GM12878 (cell line): ENCODE data around the gene SMAD1. TPM values are rescaled to one million over a fixed set of nuclear protein-coding genes. Genes with fewer than 3 reads are reported as not detected.

Experiments
- ATAC-seq: fragments of 200-7000 bp; cut with Tn5 transposase; 3 replicates; pipeline ENCODE4 v1.9.1; 2020; ENCODE audit warnings: mild to moderate bottlenecking, moderate library complexity
- BruUV-seq: library from RNA; stranded (reverse); fragments of 400-500 nt; replicated peaks from 2 replicates; lab custom pipeline; 2021; lab: Mats Ljungman, UMichigan
- CTCF ChIA-PET: fragments of 300-600 bp; sonication (Branson Sonifier 250); formaldehyde crosslinking; extraction: SDS; loops from one replicate; lab custom pipeline; 2021; ENCODE audit warnings: inconsistent platforms; lab: Yijun Ruan, JAX
- POLR2A ChIA-PET: fragments of 350-600 bp; formaldehyde crosslinking; extraction: SDS; loops from one replicate; lab custom pipeline; 2021; ENCODE audit warnings: inconsistent platforms; lab: Charles Lee
- RAD21 ChIA-PET: fragments of 300-600 bp; sonication (Branson Sonifier 250); formaldehyde crosslinking; loops from one replicate; lab custom pipeline; 2023; ENCODE audit warnings: antibody characterized with exemption; ENCODE audit not compliant: unreplicated experiment; lab: Charles Lee
- SMC1A ChIA-PET: fragments of 300-600 bp; sonication (Branson Sonifier 250); formaldehyde crosslinking; loops from one replicate; lab custom pipeline; 2023; ENCODE audit not compliant: unreplicated experiment, uncharacterized antibody; lab: Charles Lee
- DNase-seq: peaks from one replicate; pipeline ENCODE4 v3.0.0-alpha.2; 2011; ENCODE audit warnings: low read depth, low spot score
- FAIRE-seq: peaks from 3 replicates; lab custom pipeline; 2011; peaks lifted over from hg19 to GRCh38; lab: Jason Lieb, UNC
- H2AFZ ChIP-seq: 2 replicates; pipeline ENCODE4 v1.6.0; 2011; ENCODE audit warnings: low read depth, low read length, control low read depth; ENCODE audit not compliant: control insufficient read depth
- H3K27ac ChIP-seq: 2 replicates; pipeline ENCODE4 v1.5.1; 2011; ENCODE audit warnings: control low read depth; ENCODE audit not compliant: control insufficient read depth, insufficient read depth
- H3K27me3 ChIP-seq, 2 experiments: replicated peaks in 1 of 2; 2 replicates each; pipeline versions ENCODE4 v1.6.0 to v1.6.1; 2011; ENCODE audit warnings: low read length in 1 of 2; ENCODE audit not compliant: control insufficient read depth in 2 of 2, insufficient read depth in 2 of 2
- H3K36me3 ChIP-seq, 2 experiments: 2 replicates each; pipeline ENCODE4 v1.5.1; 2011; ENCODE audit warnings: low read length in 1 of 2; ENCODE audit not compliant: control insufficient read depth in 2 of 2, insufficient read depth in 2 of 2
- H3K4me1 ChIP-seq: 2 replicates; pipeline ENCODE4 v1.6.1; 2011; ENCODE audit warnings: mild to moderate bottlenecking, low read length, moderate library complexity, mixed read lengths; ENCODE audit not compliant: control insufficient read depth, insufficient read depth
- H3K4me2 ChIP-seq: 2 replicates; pipeline ENCODE4 v1.6.0; 2011; ENCODE audit warnings: control low read depth; ENCODE audit not compliant: control insufficient read depth, insufficient read depth
- H3K4me3 ChIP-seq: fragments of 200-600 bp; sonication (generic); 2 replicates; pipeline ENCODE4 v1.5.1; 2016
- H3K79me2 ChIP-seq: 2 replicates; pipeline ENCODE4 v1.6.0; 2011; ENCODE audit warnings: low read length; ENCODE audit not compliant: control insufficient read depth, insufficient read depth
- H3K9ac ChIP-seq: 2 replicates; pipeline ENCODE4 v1.8.0; 2011; ENCODE audit warnings: low read length, control low read depth, mixed read lengths; ENCODE audit not compliant: control insufficient read depth, insufficient read depth
- H3K9me3 ChIP-seq: replicated peaks from 3 replicates; pipeline ENCODE4 v1.5.1; 2011; ENCODE audit warnings: mild to moderate bottlenecking, low read length; ENCODE audit not compliant: control insufficient read depth, insufficient read depth
- H4K20me1 ChIP-seq: 2 replicates; pipeline ENCODE4 v1.6.0; 2011; ENCODE audit not compliant: control insufficient read depth, insufficient read depth
- BRCA1 ChIP-seq: IDR thresholded peaks from 2 replicates; pipeline ENCODE4 v1.6.1; 2011; ENCODE audit warnings: low read depth, low read length, improper control_type of control experiment
- CBFB ChIP-seq: IDR thresholded peaks from 2 replicates; pipeline ENCODE4 v1.6.1; 2016; ENCODE audit warnings: antibody characterized with exemption, low read depth
- HCFC1 ChIP-seq: fragments of 150-350 bp; IDR thresholded peaks from 2 replicates; pipeline ENCODE4 v1.6.1; 2014; ENCODE audit warnings: low read length
- HDAC2 ChIP-seq: fragments of 200-600 bp; sonication (generic); IDR thresholded peaks from 2 replicates; pipeline ENCODE4 v1.6.1; 2017
- HSF1 ChIP-seq: fragments of 150-350 bp; IDR thresholded peaks from 2 replicates; pipeline ENCODE4 v1.6.1; 2014; ENCODE audit warnings: mild to moderate bottlenecking, low read depth, low read length
- IKZF1 ChIP-seq: fragments of 450-650 bp; conservative IDR thresholded peaks from 2 replicates; pipeline ENCODE4 v1.6.1; 2017; ENCODE audit warnings: antibody characterized with exemption, mild to moderate bottlenecking
- IRF3 ChIP-seq: fragments of 450-650 bp; IDR thresholded peaks from 2 replicates; pipeline ENCODE4 v1.6.1; 2014; ENCODE audit warnings: mild to moderate bottlenecking
- POLR2A ChIP-seq: IDR thresholded peaks from 2 replicates; pipeline ENCODE4 v1.6.1; 2011; ENCODE audit warnings: low read depth, mild to moderate bottlenecking, low read length
- PRDM15 ChIP-seq: fragments of 450-650 bp; formaldehyde crosslinking; IDR thresholded peaks from 2 replicates; pipeline ENCODE4 v1.4.0; 2020; ENCODE audit warnings: mild to moderate bottlenecking, moderate library complexity
- TCF7 ChIP-seq: IDR thresholded peaks from 2 replicates; pipeline ENCODE4 v1.6.1; 2014; ENCODE audit warnings: antibody characterized with exemption, borderline replicate concordance
- ZNF274 ChIP-seq: IDR thresholded peaks from one replicate; pipeline ENCODE4 v1.8.0; 2011; ENCODE audit not compliant: insufficient read length, insufficient read depth
- WGBS: methylation state at CpG from one replicate; pipeline ENCODE4 v1.1.6; 2016; ENCODE audit warnings: low lambda C conversion rate; ENCODE audit not compliant: insufficient replicate concordance, insufficient coverage; ENCODE audit errors: missing lambda C conversion rate; 5-methylcytosine and 5-hydroxymethylcytosine counted together
- in situ Hi-C: fragments of 300-500 bp; cut with MboI; formaldehyde crosslinking; loops from 9 replicates; pipeline ENCODE4 v1.14.3; 2018; ENCODE audit warnings: mixed read lengths
- intact Hi-C: fragments of 100-400 bp; cut with micrococcal nuclease; formaldehyde crosslinking; loops from one replicate; pipeline ENCODE4 v1.14.2; 2022; ENCODE audit not compliant: unreplicated experiment
- polyA plus RNA-seq, 11 experiments: library from polyadenylated mRNA; depleted of rRNA in 4 of 11; unstranded in 6 of 11; stranded (reverse) in 5 of 11; fragments of >200 nt; fragmentation: Nextera tagmentation in 4 of 11; fragmentation: Illumina TruSeq in 1 of 11; extraction: Ambion mirVana in 4 of 11; extraction: Trizol in 1 of 11; gene quantifications; 1 replicate in 1 of 11; 2 replicates in 10 of 11; pipeline versions ENCODE4 v1.2.1 to v1.2.3, GENCODE V29; 2011 to 2016; ENCODE audit warnings: inconsistent platforms in 2 of 11, missing spikeins in 2 of 11, low read depth in 1 of 11
- total RNA-seq, 4 experiments: library from RNA; depleted of rRNA in 3 of 4; stranded (reverse); fragments of >200 nt in 3 of 4; fragmentation: Illumina TruSeq in 1 of 4; extraction: Trizol in 1 of 4; gene quantifications; 2 replicates each; pipeline versions ENCODE4 v1.2.1 to v1.2.3, GENCODE V29; 2013 to 2021

SMAD1 gene
- total and polyA plus RNA-seq, 10 of the 15 experiments (the other 5 are each of a cell fraction or from before 2014, with no cell fraction given) = 0.29 to 17.5 (median 13.6) TPM

GRCh38 chr4:145541346-145541745 is 59.7 kb downstream of the SMAD1 start (continued):
- TF ChIP-seq IRF3 = no peak

GRCh38 chr4:145545031-145545430 is 63.4 kb downstream of the SMAD1 start:
- CTCF ChIA-PET = interaction anchor here (0.6 to 1.2 kb wide), 2 partner anchors 12 to 32 kb away, joined by 3 to 4 read pairs; no protein-coding TSS in a partner anchor
- POLR2A ChIA-PET = no interaction called here
- no TSS peak for BruUV-seq

More at GRCh38 chr4:145545031-145545430, 63.4 kb downstream of the SMAD1 start:
- Histone ChIP-seq H2AFZ (no peak overlapping the region), H3K27ac (0 out of 2 replicates have a peak overlapping the region, but pooled peaks have one; percentile 53), H4K20me1 (no peaks in the 10 kb centered on the region), H3K4me3 (no peak overlapping the region), H3K4me2 (no peak overlapping the region), H3K9me3 (no peaks in the 10 kb centered on the region), H3K36me3 (peaks cover 0 to 3% of the 10 kb centered on the region in 2 experiments; a peak in 1 of 4 replicates), H3K27me3 (no peaks in the 10 kb centered on the region), H3K9ac (no peak overlapping the region), H3K4me1 (peaks cover 2% of the 10 kb centered on the region; the same call in 1 of the 2 replicates), H3K79me2 (no peaks in the 10 kb centered on the region)
- WGBS = 38% methylated on average over 1 of the region's 1 CpG
- intact Hi-C loops (no loop called here), in situ Hi-C loops (no loop called here)
- DNase-seq (no peak), FAIRE-seq (no peak), ATAC-seq (no peak)
- TF ChIP-seq POLR2A = no peak
- no peak for TF ChIP-seq HSF1
- no peak for TF ChIP-seq TCF7
- TF ChIP-seq PRDM15 (CRISPR knock-in tag) = no peak
- no peak for TF ChIP-seq CBFB
- no peak for TF ChIP-seq ZNF274
- TF ChIP-seq HCFC1 = no peak
- TF ChIP-seq BRCA1 = no peak
- no peak for TF ChIP-seq HDAC2
- TF ChIP-seq IKZF1 = no peak
- ChIA-PET SMC1A (interaction anchor here (1.8 kb wide), 1 partner anchor 12 kb away, joined by 9 read pairs; no protein-coding TSS in a partner anchor), RAD21 (interaction anchor here (0.7 kb wide), 1 partner anchor 311 kb away, joined by 3 read pairs; no protein-coding TSS in a partner anchor)
